Keratinocyte (primary cell): ENCODE measurements around the gene CREB3L1. TPM values are rescaled to one million over a fixed set of nuclear protein-coding genes. Genes with fewer than 3 reads are reported as not detected.

Experiments
- DNase-seq: peaks from one replicate; pipeline ENCODE4 v3.0.0-alpha.2; 2011; ENCODE audit warnings: low read depth, missing footprints, low spot score
- FAIRE-seq: peaks from 2 replicates; lab custom pipeline; 2011; peaks lifted over from hg19 to GRCh38; lab: Jason Lieb, UNC
- H2AFZ ChIP-seq: 2 replicates; pipeline ENCODE4 v1.6.0; 2012; ENCODE audit warnings: low read length, control low read depth, inconsistent platforms; ENCODE audit not compliant: control insufficient read depth
- H3K27ac ChIP-seq: 2 replicates; pipeline ENCODE4 v1.5.1; 2011; ENCODE audit warnings: low read length; ENCODE audit not compliant: control insufficient read depth, insufficient read depth
- H3K27me3 ChIP-seq: 3 replicates; pipeline ENCODE4 v1.6.0; 2011; ENCODE audit warnings: low read length; ENCODE audit not compliant: control insufficient read depth, insufficient read depth; ENCODE audit errors: extremely low read depth
- H3K36me3 ChIP-seq, 2 experiments: 2 replicates in 1 of 2; 3 replicates in 1 of 2; pipeline ENCODE4 v1.5.1; 2011; ENCODE audit warnings: low read length in 2 of 2, mild to moderate bottlenecking in 1 of 2; ENCODE audit not compliant: control insufficient read depth in 2 of 2, insufficient read depth in 2 of 2; ENCODE audit errors: extremely low read depth in 1 of 2
- H3K4me1 ChIP-seq: 3 replicates; pipeline ENCODE4 v1.5.1; 2011; ENCODE audit warnings: low read length; ENCODE audit not compliant: control insufficient read depth, insufficient read depth; ENCODE audit errors: extremely low read depth
- H3K4me2 ChIP-seq: 3 replicates; pipeline ENCODE4 v1.6.0; 2011; ENCODE audit warnings: low read depth, low read length; ENCODE audit not compliant: control insufficient read depth, insufficient read depth; ENCODE audit errors: extremely low read depth
- H3K4me3 ChIP-seq, 3 experiments: fragments of 200-600 bp in 1 of 3; sonication (generic) in 1 of 3; 2 replicates in 2 of 3; 3 replicates in 1 of 3; pipeline ENCODE4 v1.5.1; 2011 to 2016; ENCODE audit warnings: low read length in 3 of 3, mild to moderate bottlenecking in 3 of 3, control low read depth in 2 of 3, inconsistent platforms in 1 of 3, low read depth in 1 of 3, mixed read lengths in 1 of 3, mixed run types in 1 of 3, moderate library complexity in 1 of 3; ENCODE audit not compliant: control insufficient read depth in 2 of 3, insufficient read depth in 2 of 3; ENCODE audit errors: extremely low read depth in 1 of 3
- H3K79me2 ChIP-seq: 2 replicates; pipeline ENCODE4 v1.6.0; 2012; ENCODE audit warnings: low read length; ENCODE audit not compliant: control insufficient read depth, insufficient read depth
- H3K9ac ChIP-seq: 3 replicates; pipeline ENCODE4 v1.6.0; 2011; ENCODE audit warnings: low read length; ENCODE audit not compliant: control insufficient read depth, insufficient read depth; ENCODE audit errors: extremely low read depth
- H3K9me1 ChIP-seq: 3 replicates; pipeline ENCODE4 v1.6.0; 2011; ENCODE audit warnings: low read length; ENCODE audit not compliant: control insufficient read depth, insufficient read depth; ENCODE audit errors: extremely low read depth
- H3K9me3 ChIP-seq: 2 replicates; pipeline ENCODE4 v1.5.1; 2012; ENCODE audit warnings: low read depth, low read length; ENCODE audit not compliant: control insufficient read depth
- H4K20me1 ChIP-seq: 3 replicates; pipeline ENCODE4 v1.6.0; 2011; ENCODE audit warnings: low read length; ENCODE audit not compliant: control insufficient read depth, insufficient read depth; ENCODE audit errors: extremely low read depth
- CTCF ChIP-seq, 3 experiments: IDR thresholded peaks in 1 of 3; conservative IDR thresholded peaks in 1 of 3; optimal IDR thresholded peaks in 1 of 3; 2 replicates in 2 of 3; 3 replicates in 1 of 3; pipeline versions ENCODE3 to v1.5.1; 2011; ENCODE audit warnings: low read length in 3 of 3, mild to moderate bottlenecking in 3 of 3, moderate library complexity in 2 of 3, control low read depth in 1 of 3, inconsistent platforms in 1 of 3; ENCODE audit not compliant: insufficient read depth in 2 of 3; ENCODE audit errors: extremely low read depth in 1 of 3
- EZH2 ChIP-seq: IDR thresholded peaks from one replicate; pipeline ENCODE4 v1.6.1; 2012; ENCODE audit warnings: inconsistent platforms, mild to moderate bottlenecking, low read length, moderate library complexity
- dilution Hi-C: fragments of 300-500 bp; cut with MboI; formaldehyde crosslinking; loops from one replicate; pipeline ENCODE4 v1.7.0; 2020; ENCODE audit warnings: low sequenced_read_pairs; ENCODE audit not compliant: extremely low pct_ligation_motif_present
- polyA plus RNA-seq, 5 experiments: library from polyadenylated mRNA; depleted of rRNA in 3 of 5; stranded (reverse) in 3 of 5; stranded (forward) in 1 of 5; unstranded in 1 of 5; fragments of >200 nt; gene quantifications; 1 replicate in 1 of 5; 2 replicates in 3 of 5; 3 replicates in 1 of 5; pipeline versions ENCODE4 v1.2.1 to v1.2.3, GENCODE V29; 2011 to 2012; ENCODE audit warnings: missing spikeins in 2 of 5, low read depth in 1 of 5, low replicate concordance in 1 of 5

The CREB3L1 gene
- polyA plus RNA-seq, 1 donor (not counting 4 experiments of a cell fraction or from before 2014, with no cell fraction given) = not detected

- Histone ChIP-seq H3K27me3 (no peaks in the 10 kb centered on the region), H3K9ac (no peak overlapping the region), H2AFZ (no peak overlapping the region), H3K36me3 (peaks cover 23 to 38% of the 10 kb centered on the region in 2 experiments), H3K27ac (no peak overlapping the region), H4K20me1 (peaks cover 10% of the 10 kb centered on the region), H3K4me3 (no peak overlapping the region), H3K79me2 (peaks cover 35% of the 10 kb centered on the region), H3K4me2 (no peak overlapping the region), H3K9me3 (no peaks in the 10 kb centered on the region), H3K9me1 (peaks cover 3% of the 10 kb centered on the region), H3K4me1 (peaks cover 3% of the 10 kb centered on the region)
- FAIRE-seq (no peak), DNase-seq (no peak)
- dilution Hi-C loops = no loop called here
- no peak for TF ChIP-seq EZH2
- no peak for TF ChIP-seq CTCF (optimal IDR thresholded peaks at IDR 0.05 in 1 of 3, IDR thresholded peaks at IDR 0.05 in 1 of 3, conservative IDR thresholded peaks at IDR 0.05 in 1 of 3; ENCODE audit: extremely low read depth in 1 of 3, insufficient read depth in 2 of 3, low read length in 3 of 3)
Measured at GRCh38 chr11:46366661-46367161, 89.2 kb downstream of the CREB3L1 start.

- no peak for DNase-seq
Measured at GRCh38 chr11:46367244-46367915, 89.9 kb downstream of the CREB3L1 start.

More at GRCh38 chr11:46367244-46367915, 89.9 kb downstream of the CREB3L1 start:
- Histone ChIP-seq H3K36me3 (peaks cover 24 to 35% of the 10 kb centered on the region in 2 experiments), H3K4me3 (no peak overlapping the region), H2AFZ (no peak overlapping the region), H3K27ac (no peak overlapping the region), H4K20me1 (peaks cover 10% of the 10 kb centered on the region), H3K9me3 (no peaks in the 10 kb centered on the region), H3K9ac (no peak overlapping the region), H3K79me2 (peaks cover 29% of the 10 kb centered on the region), H3K4me1 (peaks cover 3% of the 10 kb centered on the region), H3K27me3 (no peaks in the 10 kb centered on the region), H3K4me2 (no peak overlapping the region), H3K9me1 (peaks cover 3% of the 10 kb centered on the region)
- dilution Hi-C loops = no loop called here
- no peak for FAIRE-seq
- TF ChIP-seq CTCF (optimal IDR thresholded peaks at IDR 0.05 in 1 of 3, IDR thresholded peaks at IDR 0.05 in 1 of 3, conservative IDR thresholded peaks at IDR 0.05 in 1 of 3; ENCODE audit: extremely low read depth in 1 of 3, insufficient read depth in 2 of 3, low read length in 3 of 3) (peak; percentile 58 to 85 (median 83)), EZH2 (no peak)
